ENCODE results near the gene SMIM32. TPM values are rescaled to one million over a fixed set of nuclear protein-coding genes. Genes with fewer than 3 reads are reported as not detected.

The SMIM32 gene
- polyA plus RNA-seq, 1 donor from 2014 or later: 3.6 TPM

DNA sequence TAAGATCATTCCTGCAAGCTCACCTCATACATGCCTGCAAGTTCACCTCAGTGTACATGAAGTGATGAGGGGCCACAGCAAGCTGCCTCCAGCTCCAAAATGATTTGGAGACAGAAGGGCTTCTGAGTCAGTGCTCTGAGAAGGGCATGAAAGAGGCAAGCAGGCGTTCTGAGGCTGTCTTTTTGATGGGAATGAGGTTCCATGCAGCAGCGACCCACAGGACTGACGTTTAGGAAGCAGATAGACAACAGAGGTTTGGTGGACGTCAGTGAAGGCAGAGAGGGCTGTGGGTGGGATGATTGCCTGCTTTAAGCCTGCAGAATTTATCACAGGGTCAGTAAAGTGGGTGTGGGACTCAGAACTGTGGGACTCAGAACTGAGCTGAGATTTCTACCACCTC lies 8.9 kb upstream of the SMIM32 start:
- H3K27me3 ChIP-seq (ENCODE audit: insufficient read depth, low read depth, low read length): no peaks in the 10 kb centered on the region
- no peaks in the 10 kb centered on the region for H3F3A ChIP-seq (ENCODE audit: insufficient read depth, low read length, poor library complexity, severe bottlenecking)

GRCh38 chr5:136200761-136201160 lies 7.8 kb upstream of the SMIM32 start:
- Histone ChIP-seq H3K9me3 (ENCODE audit: low read length) (no peaks in the 10 kb centered on the region), H3K27me3 (ENCODE audit: insufficient read depth, low read depth, low read length) (no peaks in the 10 kb centered on the region), H3F3A (ENCODE audit: insufficient read depth, low read length, poor library complexity, severe bottlenecking) (no peaks in the 10 kb centered on the region), H3K4me3 (ENCODE audit: low read length) (no peak overlapping the region), H3K9me2 (ENCODE audit: insufficient read depth, low read length) (no peaks in the 10 kb centered on the region), H4K20me1 (ENCODE audit: insufficient read depth) (no peaks in the 10 kb centered on the region), H2AFZ (ENCODE audit: low read depth, low read length) (no peak overlapping the region), H3K79me2 (replicated peaks; ENCODE audit: insufficient read depth, low read length) (no peaks in the 10 kb centered on the region), H3K27ac (ENCODE audit: low read length) (no peak overlapping the region), H3K36me3 (ENCODE audit: insufficient read depth, low read length) (no peaks in the 10 kb centered on the region), H3K4me2 (ENCODE audit: low read length) (no peak overlapping the region), H3K9ac (ENCODE audit: low read length) (no peak overlapping the region)
- TF ChIP-seq TAF1 (IDR thresholded peaks at IDR 0.05; ENCODE audit: low read depth) (no peak), EP300 (conservative IDR thresholded peaks at IDR 0.05; ENCODE audit: poor library complexity, severe bottlenecking) (no peak), SMC3 (conservative IDR thresholded peaks at IDR 0.05; ENCODE audit: poor library complexity) (no peak), MXI1 (conservative IDR thresholded peaks at IDR 0.05; ENCODE audit: poor library complexity, severe bottlenecking) (no peak)
- TF ChIP-seq, protein P1, sequence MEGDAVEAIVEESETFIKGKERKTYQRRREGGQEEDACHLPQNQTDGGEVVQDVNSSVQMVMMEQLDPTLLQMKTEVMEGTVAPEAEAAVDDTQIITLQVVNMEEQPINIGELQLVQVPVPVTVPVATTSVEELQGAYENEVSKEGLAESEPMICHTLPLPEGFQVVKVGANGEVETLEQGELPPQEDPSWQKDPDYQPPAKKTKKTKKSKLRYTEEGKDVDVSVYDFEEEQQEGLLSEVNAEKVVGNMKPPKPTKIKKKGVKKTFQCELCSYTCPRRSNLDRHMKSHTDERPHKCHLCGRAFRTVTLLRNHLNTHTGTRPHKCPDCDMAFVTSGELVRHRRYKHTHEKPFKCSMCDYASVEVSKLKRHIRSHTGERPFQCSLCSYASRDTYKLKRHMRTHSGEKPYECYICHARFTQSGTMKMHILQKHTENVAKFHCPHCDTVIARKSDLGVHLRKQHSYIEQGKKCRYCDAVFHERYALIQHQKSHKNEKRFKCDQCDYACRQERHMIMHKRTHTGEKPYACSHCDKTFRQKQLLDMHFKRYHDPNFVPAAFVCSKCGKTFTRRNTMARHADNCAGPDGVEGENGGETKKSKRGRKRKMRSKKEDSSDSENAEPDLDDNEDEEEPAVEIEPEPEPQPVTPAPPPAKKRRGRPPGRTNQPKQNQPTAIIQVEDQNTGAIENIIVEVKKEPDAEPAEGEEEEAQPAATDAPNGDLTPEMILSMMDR (IDR thresholded peaks at IDR 0.05; ENCODE audit: poor library complexity, severe bottlenecking): no peak

More for the DNA sequence above, 8.9 kb upstream of the SMIM32 start:
- H3K4me3 ChIP-seq (ENCODE audit: low read length): no peak overlapping the region
- no peak for TF ChIP-seq EZH2 (IDR thresholded peaks at IDR 0.05; ENCODE audit: borderline replicate concordance, insufficient read depth, low read length, poor library complexity, severe bottlenecking)
- TF ChIP-seq, protein P1 (IDR thresholded peaks at IDR 0.05; ENCODE audit: poor library complexity, severe bottlenecking): no peak
- TF ChIP-seq RAD21 (conservative IDR thresholded peaks at IDR 0.05): no peak
- TF ChIP-seq MXI1 (conservative IDR thresholded peaks at IDR 0.05; ENCODE audit: poor library complexity, severe bottlenecking): no peak
- no peak for TF ChIP-seq SMC3 (conservative IDR thresholded peaks at IDR 0.05; ENCODE audit: poor library complexity)
- TF ChIP-seq TAF1 (IDR thresholded peaks at IDR 0.05; ENCODE audit: low read depth): no peak
- no peak for TF ChIP-seq EP300 (conservative IDR thresholded peaks at IDR 0.05; ENCODE audit: poor library complexity, severe bottlenecking)
- no peak for TF ChIP-seq REST (IDR thresholded peaks at IDR 0.05; ENCODE audit: borderline replicate concordance)
- TF ChIP-seq POLR2AphosphoS5 (IDR thresholded peaks at IDR 0.05): no peak
- no peaks in the 10 kb centered on the region for H3K79me2 ChIP-seq (replicated peaks; ENCODE audit: insufficient read depth, low read length)
- no peaks in the 10 kb centered on the region for H3K9me2 ChIP-seq (ENCODE audit: insufficient read depth, low read length)
- no peak overlapping the region for H2AFZ ChIP-seq (ENCODE audit: low read depth, low read length)
- H3K9ac ChIP-seq (ENCODE audit: low read length): no peak overlapping the region
- H3K27ac ChIP-seq (ENCODE audit: low read length): no peak overlapping the region
- no peaks in the 10 kb centered on the region for H3K36me3 ChIP-seq (ENCODE audit: insufficient read depth, low read length)
- no peak overlapping the region for H3K4me2 ChIP-seq (ENCODE audit: low read length)
- H3K9me3 ChIP-seq (ENCODE audit: low read length): no peaks in the 10 kb centered on the region
- H4K20me1 ChIP-seq (ENCODE audit: insufficient read depth): no peaks in the 10 kb centered on the region
